Fibroblast of lung (primary cell): ENCODE measurements around the gene OPN1SW. TPM values are rescaled to one million over a fixed set of nuclear protein-coding genes. Genes with fewer than 3 reads are reported as not detected.

Source experiments
- DNase-seq, 2 donors: peaks; one replicate each; pipeline versions ENCODE4 v3.0.0 to v3.0.0-alpha.2; 2010; ENCODE audit warnings: low read depth in 2 of 2
- H2AFZ ChIP-seq: 2 replicates; pipeline ENCODE4 v1.5.1; 2012; ENCODE audit warnings: low read length, control low read depth, inconsistent platforms
- H3K27ac ChIP-seq: 2 replicates; pipeline ENCODE4 v1.5.1; 2011; ENCODE audit warnings: low read length, control low read depth; ENCODE audit not compliant: insufficient read depth
- H3K27me3 ChIP-seq: 2 replicates; pipeline ENCODE4 v1.5.1; 2011; ENCODE audit warnings: mild to moderate bottlenecking, low read length; ENCODE audit not compliant: control insufficient read depth, insufficient read depth
- H3K36me3 ChIP-seq: 2 replicates; pipeline ENCODE4 v1.5.1; 2011; ENCODE audit warnings: low read length; ENCODE audit not compliant: control insufficient read depth, insufficient read depth
- H3K4me1 ChIP-seq: 2 replicates; pipeline ENCODE4 v1.5.1; 2011; ENCODE audit warnings: low read length; ENCODE audit not compliant: control insufficient read depth, insufficient read depth; ENCODE audit errors: extremely low read depth
- H3K4me2 ChIP-seq: 2 replicates; pipeline ENCODE4 v1.5.1; 2011; ENCODE audit warnings: low read length, control low read depth; ENCODE audit not compliant: insufficient read depth; ENCODE audit errors: extremely low read depth
- H3K4me3 ChIP-seq, 4 experiments: fragments of 200-600 bp in 1 of 4; sonication (generic) in 1 of 4; replicated peaks in 1 of 4; 2 replicates each; pipeline ENCODE4 v1.5.1; 2011 to 2016; ENCODE audit warnings: low read length in 4 of 4, low read depth in 3 of 4, mild to moderate bottlenecking in 3 of 4, control low read depth in 2 of 4, inconsistent platforms in 1 of 4, mixed read lengths in 1 of 4; ENCODE audit not compliant: insufficient read depth in 1 of 4; ENCODE audit errors: control extremely low read depth in 1 of 4
- H3K79me2 ChIP-seq: 2 replicates; pipeline ENCODE4 v1.5.1; 2012; ENCODE audit warnings: mild to moderate bottlenecking, low read length, inconsistent platforms; ENCODE audit not compliant: control insufficient read depth, insufficient read depth
- H3K9ac ChIP-seq: 2 replicates; pipeline ENCODE4 v1.5.1; 2011; ENCODE audit warnings: mild to moderate bottlenecking, low read length, control low read depth; ENCODE audit not compliant: insufficient read depth
- H3K9me3 ChIP-seq: 2 replicates; pipeline ENCODE4 v1.5.1; 2012; ENCODE audit warnings: low read depth, low read length; ENCODE audit not compliant: control insufficient read depth, insufficient read depth
- H4K20me1 ChIP-seq: 2 replicates; pipeline ENCODE4 v1.5.1; 2011; ENCODE audit warnings: low read length; ENCODE audit not compliant: control insufficient read depth, insufficient read depth; ENCODE audit errors: extremely low read depth
- EZH2 ChIP-seq: IDR thresholded peaks from 2 replicates; pipeline ENCODE4 v1.5.1; 2012; ENCODE audit warnings: low read length, control low read depth, mild to moderate bottlenecking; ENCODE audit errors: missing control alignments
- polyA plus RNA-seq, 2 donors: library from polyadenylated mRNA; depleted of rRNA in 1 of 2; stranded (reverse) in 1 of 2; unstranded in 1 of 2; fragments of >200 nt; gene quantifications; 2 replicates each; pipeline ENCODE4 v1.2.1, GENCODE V29; 2011 to 2012; ENCODE audit warnings: missing spikeins in 1 of 2
- total RNA-seq: library from RNA; depleted of rRNA; stranded (reverse); fragments of >200 nt; gene quantifications from 2 replicates; pipeline ENCODE4 v1.2.1, GENCODE V29; 2014
- TF ChIP-seq, protein P1 (sequence below), 2 donors: IDR thresholded peaks in 1 of 2; conservative IDR thresholded peaks in 1 of 2; 1 replicate in 1 of 2; 2 replicates in 1 of 2; pipeline ENCODE4 v1.5.1; 2011 to 2012; ENCODE audit warnings: low read length in 2 of 2, control low read depth in 1 of 2, inconsistent platforms in 1 of 2, low read depth in 1 of 2, mild to moderate bottlenecking in 1 of 2

The OPN1SW gene
- total and polyA plus RNA-seq, 2 donors (not counting 1 experiment from before 2014, with no cell fraction given), result not detected

DNA sequence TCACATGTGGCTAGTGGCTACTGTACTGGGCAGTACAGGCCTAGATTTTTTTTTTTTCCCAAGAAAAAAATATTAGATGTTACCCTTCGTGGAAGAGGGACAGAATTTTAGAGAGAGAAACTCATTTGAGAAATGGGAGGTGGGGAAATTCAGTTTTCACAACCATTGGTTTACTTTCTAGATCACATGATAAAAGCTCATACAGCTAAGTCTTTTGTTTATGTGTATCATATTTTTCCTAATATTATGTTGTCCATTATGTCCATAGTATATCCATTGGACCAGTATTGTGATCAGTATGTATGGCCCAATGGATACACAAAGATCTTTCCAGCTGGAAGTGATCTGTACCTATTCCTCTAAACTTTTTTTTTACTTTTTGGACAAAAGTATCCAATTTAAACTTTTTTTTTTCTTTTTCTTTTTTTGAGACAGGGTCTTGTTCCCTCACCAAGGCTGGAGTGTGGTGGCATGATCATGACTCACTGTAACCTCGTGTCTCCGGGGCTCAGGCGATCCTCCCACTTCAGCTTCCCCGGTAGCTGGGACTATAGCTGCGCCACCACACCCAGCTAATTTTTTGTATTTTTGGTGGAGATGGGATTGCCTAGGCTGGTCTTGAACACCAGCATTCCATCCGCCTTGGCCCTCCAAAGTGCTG is 32.4 kb downstream of the OPN1SW start:
- Histone ChIP-seq H3K4me1 (peaks cover 9% of the 10 kb centered on the region), H3K79me2 (peaks cover 91% of the 10 kb centered on the region), H3K36me3 (peaks cover 6% of the 10 kb centered on the region), H3K9ac (no peak overlapping the region), H3K27me3 (no peaks in the 10 kb centered on the region), H3K4me3 (peak overlapping the region in 2 of 4 experiments; percentile 12 to 83), H3K27ac (peak overlapping the region; percentile 43), H4K20me1 (peaks cover 31% of the 10 kb centered on the region), H3K4me2 (peak overlapping the region; percentile 92), H2AFZ (no peak overlapping the region), H3K9me3 (no peaks in the 10 kb centered on the region)
- peak in 1 of 2 donors; percentile 47 for DNase-seq
- no peak for TF ChIP-seq EZH2
- TF ChIP-seq, protein P1, sequence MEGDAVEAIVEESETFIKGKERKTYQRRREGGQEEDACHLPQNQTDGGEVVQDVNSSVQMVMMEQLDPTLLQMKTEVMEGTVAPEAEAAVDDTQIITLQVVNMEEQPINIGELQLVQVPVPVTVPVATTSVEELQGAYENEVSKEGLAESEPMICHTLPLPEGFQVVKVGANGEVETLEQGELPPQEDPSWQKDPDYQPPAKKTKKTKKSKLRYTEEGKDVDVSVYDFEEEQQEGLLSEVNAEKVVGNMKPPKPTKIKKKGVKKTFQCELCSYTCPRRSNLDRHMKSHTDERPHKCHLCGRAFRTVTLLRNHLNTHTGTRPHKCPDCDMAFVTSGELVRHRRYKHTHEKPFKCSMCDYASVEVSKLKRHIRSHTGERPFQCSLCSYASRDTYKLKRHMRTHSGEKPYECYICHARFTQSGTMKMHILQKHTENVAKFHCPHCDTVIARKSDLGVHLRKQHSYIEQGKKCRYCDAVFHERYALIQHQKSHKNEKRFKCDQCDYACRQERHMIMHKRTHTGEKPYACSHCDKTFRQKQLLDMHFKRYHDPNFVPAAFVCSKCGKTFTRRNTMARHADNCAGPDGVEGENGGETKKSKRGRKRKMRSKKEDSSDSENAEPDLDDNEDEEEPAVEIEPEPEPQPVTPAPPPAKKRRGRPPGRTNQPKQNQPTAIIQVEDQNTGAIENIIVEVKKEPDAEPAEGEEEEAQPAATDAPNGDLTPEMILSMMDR (conservative IDR thresholded peaks at IDR 0.05 in 1 of 2, IDR thresholded peaks at IDR 0.05 in 1 of 2; ENCODE audit: low read depth in 1 of 2, low read length in 2 of 2), result no peak

DNA sequence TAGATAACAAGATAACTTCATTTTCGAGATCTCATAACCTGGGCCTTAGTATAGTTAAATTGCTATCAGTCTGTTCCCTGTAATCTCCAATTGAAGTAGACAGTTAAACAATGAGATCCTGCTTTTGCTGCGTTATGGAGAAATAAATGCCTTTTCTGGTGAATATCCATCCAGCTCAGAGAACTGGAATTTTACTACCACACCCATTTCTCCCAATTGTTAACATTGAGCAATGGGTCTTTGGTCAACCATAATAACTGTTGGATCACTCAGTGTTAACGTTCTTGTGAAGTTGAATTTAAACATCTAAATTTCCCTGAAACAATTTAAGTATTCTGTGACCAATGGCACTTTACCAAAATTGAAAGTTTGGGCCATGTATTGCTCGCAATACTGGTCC is 33.4 kb downstream of the OPN1SW start:
- H3K27me3 ChIP-seq, result no peaks in the 10 kb centered on the region
- H3K36me3 ChIP-seq, result peaks cover 4% of the 10 kb centered on the region
- TF ChIP-seq EZH2, result no peak
- TF ChIP-seq, protein P1 (conservative IDR thresholded peaks at IDR 0.05 in 1 of 2, IDR thresholded peaks at IDR 0.05 in 1 of 2; ENCODE audit: low read depth in 1 of 2, low read length in 2 of 2), result no peak
- peak overlapping the region; percentile 83 to 99 (median 98) for H3K4me3 ChIP-seq
- no peaks in the 10 kb centered on the region for H3K9me3 ChIP-seq
- peaks cover 25% of the 10 kb centered on the region for H4K20me1 ChIP-seq
- H3K4me1 ChIP-seq, result peaks cover 17% of the 10 kb centered on the region
- peak overlapping the region; percentile 99 for H3K27ac ChIP-seq
- H3K9ac ChIP-seq, result no peak overlapping the region
- H2AFZ ChIP-seq, result no peak overlapping the region
- DNase-seq, result peak; percentile 72 to 91
- peaks cover 81% of the 10 kb centered on the region for H3K79me2 ChIP-seq
- H3K4me2 ChIP-seq, result peak overlapping the region; percentile 92

DNA sequence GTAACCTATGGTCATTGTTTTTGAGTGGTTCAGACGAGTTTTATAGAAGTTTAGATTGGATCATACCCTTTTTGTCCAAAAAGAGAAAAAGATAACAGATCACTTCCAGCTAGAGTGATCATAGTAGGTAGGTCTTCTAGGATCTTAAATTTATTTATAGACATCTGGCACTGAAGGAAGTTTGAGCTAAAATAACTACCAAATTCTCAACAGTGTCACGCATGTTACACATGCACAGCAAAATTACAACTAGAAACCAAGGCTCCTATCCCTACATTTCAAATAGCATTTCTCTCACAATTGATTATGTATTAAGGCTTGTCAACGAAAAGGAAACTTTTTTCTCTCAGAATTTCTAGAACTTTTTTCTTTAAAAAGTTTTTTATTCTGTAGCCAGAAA is 34.1 kb downstream of the OPN1SW start:
- TF ChIP-seq EZH2, result no peak
- Histone ChIP-seq H3K4me1 (peaks cover 17% of the 10 kb centered on the region), H3K79me2 (peaks cover 73% of the 10 kb centered on the region), H3K27me3 (no peaks in the 10 kb centered on the region), H3K9ac (no peak overlapping the region), H3K4me3 (peak overlapping the region; percentile 83 to 99 (median 98)), H3K27ac (peak overlapping the region; percentile 99), H2AFZ (no peak overlapping the region), H4K20me1 (peaks cover 22% of the 10 kb centered on the region), H3K9me3 (no peaks in the 10 kb centered on the region), H3K36me3 (peaks cover 4% of the 10 kb centered on the region), H3K4me2 (peak overlapping the region; percentile 92)
- DNase-seq, result no peak
